A549 (cell line): ENCODE measurements around the gene ANKRD7. TPM values are rescaled to one million over a fixed set of nuclear protein-coding genes. Genes with fewer than 3 reads are reported as not detected.

ENCODE experiments used
- ATAC-seq, 2 experiments: fragments of 200-7000 bp in 1 of 2; fragments of >200 bp in 1 of 2; cut with Nextera tagmentation in 1 of 2; cut with Tn5 transposase in 1 of 2; 3 replicates each; pipeline versions ENCODE4 v1.8.0 to v1.9.1; 2018 to 2020; ENCODE audit warnings: mild to moderate bottlenecking in 1 of 2, moderate library complexity in 1 of 2
- CTCF ChIA-PET: fragments of 300-600 bp; sonication (Branson Sonifier 250); formaldehyde crosslinking; extraction: SDS; loops from one replicate; lab custom pipeline; 2021; ENCODE audit warnings: antibody characterized with exemption, inconsistent platforms; lab: Yijun Ruan, JAX
- POLR2A ChIA-PET: fragments of 350-600 bp; formaldehyde crosslinking; extraction: SDS; loops from one replicate; lab custom pipeline; 2021; ENCODE audit warnings: antibody characterized with exemption, inconsistent platforms; lab: Yijun Ruan, JAX
- DNase-seq, 2 experiments: peaks; one replicate each; pipeline versions ENCODE4 v3.0.0 to v3.0.0-alpha.2; 2011 to 2016; ENCODE audit warnings: low read depth in 1 of 2, low spot score in 1 of 2
- FAIRE-seq: peaks from 2 replicates; lab custom pipeline; 2011; peaks lifted over from hg19 to GRCh38; lab: Jason Lieb, UNC
- H3K27ac ChIP-seq, 2 experiments: fragments of >200 bp; sonication (Bioruptor Twin); formaldehyde crosslinking; 3 replicates each; pipeline ENCODE4 v1.5.1; 2016 to 2017
- H3K4me1 ChIP-seq: fragments of >200 bp; sonication (Bioruptor Twin); formaldehyde crosslinking; 3 replicates; pipeline ENCODE4 v1.6.1; 2016
- H3K4me2 ChIP-seq: fragments of >200 bp; sonication (Bioruptor Twin); formaldehyde crosslinking; 3 replicates; pipeline ENCODE4 v1.6.1; 2016
- H3K4me3 ChIP-seq: fragments of >200 bp; sonication (Bioruptor Twin); formaldehyde crosslinking; 3 replicates; pipeline ENCODE4 v1.5.1; 2016
- H3K9me3 ChIP-seq: fragments of >200 bp; sonication (Bioruptor Twin); formaldehyde crosslinking; 3 replicates; pipeline ENCODE4 v1.6.1; 2016
- FOSL2 ChIP-seq, 2 experiments: fragments of 450-650 bp in 1 of 2; fragments of >200 bp in 1 of 2; sonication (Bioruptor Twin) in 1 of 2; formaldehyde crosslinking; IDR thresholded peaks; 2 replicates each; pipeline versions ENCODE4 v1.5.0 to v1.6.1; 2016 to 2020; ENCODE audit warnings: mild to moderate bottlenecking in 1 of 2, moderate library complexity in 1 of 2
- HOXA7 ChIP-seq: fragments of 250-450 bp; sonication (Bioruptor Pico); IDR thresholded peaks from 2 replicates; pipeline ENCODE4 v1.5.0; 2020; ENCODE audit warnings: mild to moderate bottlenecking, moderate library complexity
- JUN ChIP-seq, 2 experiments: fragments of >200 bp; sonication (Bioruptor Twin); formaldehyde crosslinking; IDR thresholded peaks; 2 replicates in 1 of 2; 3 replicates in 1 of 2; pipeline ENCODE4 v1.6.1; 2016 to 2017
- JUNB ChIP-seq: fragments of >200 bp; sonication (Bioruptor Twin); formaldehyde crosslinking; IDR thresholded peaks from 2 replicates; pipeline ENCODE4 v1.6.1; 2016
- KDM1A ChIP-seq: fragments of 200-600 bp; sonication (generic); IDR thresholded peaks from 2 replicates; pipeline ENCODE4 v1.6.1; 2016; ENCODE audit warnings: low read depth, mild to moderate bottlenecking
- MAX ChIP-seq: IDR thresholded peaks from 2 replicates; pipeline ENCODE4 v1.6.1; 2012
- MAZ ChIP-seq: fragments of 150-350 bp; IDR thresholded peaks from 2 replicates; pipeline ENCODE4 v1.6.1; 2014; ENCODE audit warnings: antibody characterized with exemption, low read depth, low read length, borderline replicate concordance
- NPAS2 ChIP-seq: fragments of 250-450 bp; sonication (Bioruptor Pico); IDR thresholded peaks from 2 replicates; pipeline ENCODE4 v1.8.0; 2022; ENCODE audit warnings: mild to moderate bottlenecking, moderate library complexity, borderline replicate concordance
- NR3C1 ChIP-seq: fragments of >200 bp; sonication (Bioruptor Twin); formaldehyde crosslinking; IDR thresholded peaks from 3 replicates; pipeline ENCODE4 v1.6.1; 2017
- PHF8 ChIP-seq: fragments of 200-600 bp; sonication (generic); IDR thresholded peaks from 2 replicates; pipeline ENCODE4 v1.6.1; 2016; ENCODE audit warnings: low read depth, mild to moderate bottlenecking, antibody characterized with exemption, moderate library complexity, borderline replicate concordance
- RARB ChIP-seq: fragments of 250-450 bp; sonication (Bioruptor Pico); IDR thresholded peaks from 2 replicates; pipeline ENCODE4 v1.8.0; 2021; ENCODE audit warnings: mild to moderate bottlenecking, moderate library complexity
- SMC3 ChIP-seq: fragments of >200 bp; sonication (Bioruptor Twin); formaldehyde crosslinking; IDR thresholded peaks from 3 replicates; pipeline ENCODE4 v1.6.1; 2018; ENCODE audit warnings: inconsistent platforms
- SREBF2 ChIP-seq: fragments of 450-650 bp; IDR thresholded peaks from 2 replicates; pipeline ENCODE4 v1.6.1; 2014; ENCODE audit warnings: mild to moderate bottlenecking, moderate library complexity
- TFCP2L1 ChIP-seq: fragments of 250-450 bp; sonication (Bioruptor Pico); IDR thresholded peaks from 2 replicates; pipeline ENCODE4 v1.5.0; 2021; ENCODE audit warnings: mild to moderate bottlenecking
- ZC3H11A ChIP-seq: fragments of 450-650 bp; IDR thresholded peaks from 2 replicates; pipeline ENCODE4 v1.6.1; 2014; ENCODE audit warnings: antibody characterized with exemption, mild to moderate bottlenecking
- ZFP36 ChIP-seq: fragments of 450-650 bp; IDR thresholded peaks from 2 replicates; pipeline ENCODE4 v1.6.1; 2014; ENCODE audit warnings: borderline replicate concordance; ENCODE audit not compliant: partially characterized antibody
- polyA plus RNA-seq, 4 experiments: library from polyadenylated mRNA; depleted of rRNA in 3 of 4; stranded (reverse); fragments of >200 nt; fragmentation: RNase III in 1 of 4; extraction: RNeasy Plus Mini Kit Qiagen cat#74134 plus additional on column Dnase treatment in 1 of 4; gene quantifications; 2 replicates in 3 of 4; 3 replicates in 1 of 4; pipeline ENCODE4 v1.2.3, GENCODE V29; 2011 to 2017
- TF ChIP-seq, protein P1 (sequence below): fragments of 250-450 bp; sonication (Bioruptor Pico); IDR thresholded peaks from 2 replicates; pipeline ENCODE4 v1.5.0; 2020; ENCODE audit warnings: low read depth, mild to moderate bottlenecking, moderate library complexity

Gene ANKRD7
- polyA plus RNA-seq, 2 of the 4 experiments (the other 2 are of a cell fraction): 0.59 to 0.70 TPM

DNA sequence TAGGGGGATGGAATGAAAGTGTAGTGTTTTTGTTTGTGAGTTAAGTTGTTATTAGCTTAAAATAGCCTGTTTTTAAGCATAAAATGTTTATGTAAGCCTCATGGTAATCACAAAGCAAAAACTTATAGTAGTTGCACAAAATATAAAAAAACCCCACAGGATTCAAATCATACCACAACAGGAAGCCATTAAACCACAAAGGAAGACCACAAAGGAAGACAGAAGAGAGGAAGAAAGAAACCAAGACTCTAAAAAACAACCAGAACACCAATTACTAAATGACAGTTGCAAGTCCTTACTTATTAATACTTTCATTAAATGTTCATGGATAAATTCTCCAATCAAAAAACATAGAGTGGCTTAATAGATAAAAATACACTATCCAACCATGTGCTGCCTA lies 63.6 kb downstream of the ANKRD7 start:
- CTCF ChIA-PET: no interaction called here
- Histone ChIP-seq H3K4me2 (no peak overlapping the region), H3K4me1 (no peaks in the 10 kb centered on the region), H3K4me3 (no peak overlapping the region), H3K27ac (no peak overlapping the region), H3K9me3 (no peaks in the 10 kb centered on the region)
- POLR2A ChIA-PET: no interaction called here
- no peak for FAIRE-seq
- no peak for DNase-seq
- TF ChIP-seq TFCP2L1 (CRISPR knock-in tag) (no peak), MAX (no peak), PHF8 (no peak)
- ATAC-seq: no peak

DNA sequence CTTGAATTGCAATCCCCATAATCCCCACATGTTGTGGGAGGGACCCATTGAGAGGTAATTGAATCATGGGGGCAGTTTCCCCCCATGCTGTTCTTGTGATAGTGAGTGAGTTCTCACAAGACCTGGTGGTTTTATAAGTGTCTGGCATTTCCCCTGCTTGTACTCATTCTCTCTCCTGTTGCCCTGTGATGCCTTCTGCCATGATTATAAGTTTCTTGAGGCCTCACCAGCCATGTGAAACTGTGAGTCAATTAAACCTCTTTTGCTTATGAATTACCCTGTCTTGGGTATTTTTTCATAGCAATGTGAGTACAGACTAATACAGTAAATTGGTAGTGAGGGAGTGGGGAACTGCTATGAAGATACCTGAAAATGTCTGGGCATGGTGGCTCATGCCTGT lies 65.0 kb downstream of the ANKRD7 start:
- ATAC-seq (no peak), DNase-seq (no peak), FAIRE-seq (no peak)
- no peaks in the 10 kb centered on the region for H3K4me1 ChIP-seq
- POLR2A ChIA-PET: no interaction called here
- CTCF ChIA-PET: no interaction called here
- no peaks in the 10 kb centered on the region for H3K9me3 ChIP-seq
- no peak for TF ChIP-seq JUNB
- no peak for TF ChIP-seq KDM1A
- TF ChIP-seq RARB (CRISPR knock-in tag): no peak
- no peak for TF ChIP-seq NPAS2 (CRISPR knock-in tag)
- TF ChIP-seq NR3C1: no peak
- TF ChIP-seq MAZ: no peak
- TF ChIP-seq HOXA7 (CRISPR knock-in tag): no peak
- TF ChIP-seq ZFP36: no peak
- TF ChIP-seq, protein P1, sequence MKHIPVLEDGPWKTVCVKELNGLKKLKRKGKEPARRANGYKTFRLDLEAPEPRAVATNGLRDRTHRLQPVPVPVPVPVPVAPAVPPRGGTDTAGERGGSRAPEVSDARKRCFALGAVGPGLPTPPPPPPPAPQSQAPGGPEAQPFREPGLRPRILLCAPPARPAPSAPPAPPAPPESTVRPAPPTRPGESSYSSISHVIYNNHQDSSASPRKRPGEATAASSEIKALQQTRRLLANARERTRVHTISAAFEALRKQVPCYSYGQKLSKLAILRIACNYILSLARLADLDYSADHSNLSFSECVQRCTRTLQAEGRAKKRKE (CRISPR knock-in tag): no peak
- no peak for TF ChIP-seq SREBF2
- no peak for TF ChIP-seq FOSL2 (IDR thresholded peaks at IDR 0.05)
- TF ChIP-seq FOSL2 (CRISPR knock-in tag; IDR thresholded peaks at IDR 0.05): no peak
- no peak for TF ChIP-seq SMC3
- TF ChIP-seq ZC3H11A: no peak
- TF ChIP-seq JUN (IDR thresholded peaks at IDR 0.05): no peak
- no peak overlapping the region for H3K4me3 ChIP-seq
- no peak overlapping the region for H3K27ac ChIP-seq
- no peak overlapping the region for H3K4me2 ChIP-seq

Other genes starting within 250 kb of the ANKRD7 start
- gene LSM8, start 40.5 kb upstream of the ANKRD7 start, polyA plus RNA-seq (2011; rRNA removed): 46.2 and 63.6 TPM in 2 replicates
- gene LSM8, start 40.5 kb upstream of the ANKRD7 start, polyA plus RNA-seq (2017; fragmentation: RNase III; extraction: RNeasy Plus Mini Kit Qiagen cat#74134 plus additional on column Dnase treatment): 134 to 148 TPM (median 142 TPM) in 3 replicates